GM23338 (cell line): ENCODE results near the gene PTPRN2. TPM values are rescaled to one million over a fixed set of nuclear protein-coding genes. Genes with fewer than 3 reads are reported as not detected.
"Not testable (repeated sequence)": the region's sequence is repeated elsewhere in the genome, so short reads cannot be mapped to it uniquely, and the experiment has no call there.

Experiments used
- ATAC-seq: fragments of 200-7000 bp; cut with Tn5 transposase; 3 replicates; pipeline ENCODE4 v1.9.1; 2020
- DNase-seq: peaks from one replicate; pipeline ENCODE4 v3.0.0-alpha.2; 2015; ENCODE audit warnings: low spot score
- H2AFZ ChIP-seq: fragments of 200-600 bp; sonication (generic); 2 replicates; pipeline ENCODE4 v1.8.0; 2016; ENCODE audit warnings: antibody characterized with exemption, mild to moderate bottlenecking, moderate library complexity
- H3F3A ChIP-seq: fragments of 200-600 bp; sonication (generic); replicated peaks from 2 replicates; pipeline ENCODE4 v1.8.0; 2017; ENCODE audit warnings: antibody characterized with exemption, mixed run types, low read depth
- H3K27ac ChIP-seq: fragments of 200-600 bp; sonication (generic); 2 replicates; pipeline ENCODE4 v1.6.1; 2016; ENCODE audit warnings: low read depth
- H3K27me3 ChIP-seq: fragments of 200-600 bp; sonication (generic); 2 replicates; pipeline ENCODE4 v1.8.0; 2016; ENCODE audit warnings: mild to moderate bottlenecking, mixed run types, moderate library complexity; ENCODE audit not compliant: insufficient read depth
- H3K36me3 ChIP-seq: fragments of 200-600 bp; sonication (generic); 2 replicates; pipeline ENCODE4 v1.8.0; 2016; ENCODE audit warnings: mild to moderate bottlenecking; ENCODE audit not compliant: insufficient read depth
- H3K4me1 ChIP-seq: fragments of 200-600 bp; sonication (generic); 2 replicates; pipeline ENCODE4 v1.8.0; 2016; ENCODE audit warnings: mild to moderate bottlenecking, moderate library complexity; ENCODE audit not compliant: insufficient read depth
- H3K4me2 ChIP-seq: fragments of 200-600 bp; sonication (generic); 2 replicates; pipeline ENCODE4 v1.7.1; 2017; ENCODE audit warnings: mixed run types
- H3K4me3 ChIP-seq: fragments of 200-600 bp; sonication (generic); 2 replicates; pipeline ENCODE4 v1.6.1; 2016; ENCODE audit warnings: mixed run types
- H3K79me2 ChIP-seq: fragments of 200-600 bp; sonication (generic); replicated peaks from 2 replicates; pipeline ENCODE4 v1.8.0; 2017; ENCODE audit warnings: mild to moderate bottlenecking; ENCODE audit not compliant: insufficient read depth
- H3K9me2 ChIP-seq: fragments of 200-600 bp; sonication (generic); 2 replicates; pipeline ENCODE4 v1.8.0; 2017; ENCODE audit not compliant: insufficient read depth
- H4K20me1 ChIP-seq: fragments of 200-600 bp; sonication (generic); replicated peaks from 2 replicates; pipeline ENCODE4 v1.8.0; 2017; ENCODE audit warnings: mild to moderate bottlenecking; ENCODE audit not compliant: insufficient read depth
- H3K27ac Mint-ChIP-seq: 2 replicates; pipeline ENCODE4 v1.8.0; 2020; ENCODE audit warnings: inconsistent platforms, mild to moderate bottlenecking, moderate library complexity, mixed read lengths
- H3K27me3 Mint-ChIP-seq: 3 replicates; pipeline ENCODE4 v1.8.0; 2022; ENCODE audit warnings: low read depth, mild to moderate bottlenecking, moderate library complexity, mixed read lengths, inconsistent platforms; ENCODE audit not compliant: insufficient read depth, poor library complexity
- H3K36me3 Mint-ChIP-seq: 3 replicates; pipeline ENCODE4 v1.8.0; 2021; ENCODE audit warnings: low read depth, mild to moderate bottlenecking, inconsistent platforms, moderate library complexity, mixed read lengths
- H3K4me1 Mint-ChIP-seq: 3 replicates; pipeline ENCODE4 v1.8.0; 2020; ENCODE audit warnings: mild to moderate bottlenecking, inconsistent platforms, mixed read lengths
- H3K4me3 Mint-ChIP-seq: 3 replicates; pipeline ENCODE4 v1.8.0; 2021; ENCODE audit warnings: moderate library complexity, mild to moderate bottlenecking, inconsistent platforms, mixed read lengths
- H3K9me3 Mint-ChIP-seq: 3 replicates; pipeline ENCODE4 v1.8.0; 2020; ENCODE audit warnings: moderate library complexity, mild to moderate bottlenecking, inconsistent platforms, mixed read lengths
- CREB1 ChIP-seq: fragments of 250-450 bp; sonication (Bioruptor Pico); IDR thresholded peaks from 2 replicates; pipeline ENCODE4 v1.5.0; 2020; ENCODE audit warnings: low read depth, mild to moderate bottlenecking, moderate library complexity
- EZH2phosphoT487 ChIP-seq: fragments of 200-600 bp; sonication (generic); IDR thresholded peaks from one replicate; pipeline ENCODE4 v1.8.1; 2018; ENCODE audit warnings: antibody characterized with exemption; ENCODE audit not compliant: unreplicated experiment
- JUNB ChIP-seq: IDR thresholded peaks from one replicate; pipeline ENCODE4 v1.6.1; 2016; ENCODE audit warnings: antibody characterized with exemption; ENCODE audit not compliant: unreplicated experiment
- POLR2AphosphoS5 ChIP-seq: IDR thresholded peaks from 2 replicates; pipeline ENCODE4 v1.6.1; 2016; ENCODE audit warnings: antibody characterized with exemption, low read depth
- STAT1 ChIP-seq: IDR thresholded peaks from one replicate; pipeline ENCODE4 v1.6.1; 2016; ENCODE audit warnings: antibody characterized with exemption; ENCODE audit not compliant: unreplicated experiment
- ZNF114 ChIP-seq: fragments of 250-450 bp; sonication (Bioruptor Pico); IDR thresholded peaks from 2 replicates; pipeline ENCODE4 v1.5.0; 2020; ENCODE audit warnings: mild to moderate bottlenecking, moderate library complexity
- polyA plus RNA-seq: library from polyadenylated mRNA; unstranded; fragments of >200 nt; fragmentation: Nextera tagmentation; extraction: Ambion mirVana; gene quantifications from 2 replicates; pipeline ENCODE4 v1.2.1, GENCODE V29; 2016
- total RNA-seq: library from RNA; depleted of rRNA; stranded (reverse); fragments of >200 nt; shearing (Covaris generic); gene quantifications from 2 replicates; pipeline ENCODE4 v1.2.3, GENCODE V29; 2014
- TF ChIP-seq, protein P1 (sequence below): IDR thresholded peaks from one replicate; pipeline ENCODE4 v1.6.1; 2018; ENCODE audit warnings: antibody characterized with exemption; ENCODE audit not compliant: unreplicated experiment
- TF ChIP-seq, protein P2 (sequence below): fragments of 250-450 bp; sonication (Bioruptor Pico); IDR thresholded peaks from 2 replicates; pipeline ENCODE4 v1.5.0; 2020; ENCODE audit warnings: mild to moderate bottlenecking, moderate library complexity

Gene PTPRN2
- total and polyA plus RNA-seq, 2 experiments from 2014 or later, result 0.87 to 4.0 TPM

DNA sequence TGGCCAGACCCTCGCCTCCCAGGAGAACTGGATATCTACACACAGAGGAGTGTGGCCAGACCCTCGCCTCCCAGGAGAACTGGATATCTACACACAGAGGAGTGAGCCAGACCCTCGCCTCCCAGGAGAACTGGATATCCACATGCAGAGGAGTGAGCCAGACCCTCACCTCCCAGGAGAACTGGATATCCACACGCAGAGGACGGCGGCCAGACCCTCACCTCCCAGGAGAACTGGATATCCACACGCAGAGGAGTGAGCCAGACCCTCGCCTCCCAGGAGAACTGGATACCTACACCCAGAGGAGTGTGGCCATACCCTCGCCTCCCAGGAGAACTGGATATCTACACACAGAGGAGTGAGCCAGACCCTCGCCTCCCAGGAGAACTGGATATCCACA is 862.3 kb downstream of the PTPRN2 start:
- not testable (repeated sequence) for H3K27ac Mint-ChIP-seq, ATAC-seq, H3K27me3 ChIP-seq, H3K4me1 Mint-ChIP-seq, H3K36me3 ChIP-seq, H4K20me1 ChIP-seq, H3K27ac ChIP-seq, DNase-seq, H2AFZ ChIP-seq, H3K9me2 ChIP-seq, H3K4me1 ChIP-seq, H3K4me3 ChIP-seq, H3F3A ChIP-seq, H3K4me3 Mint-ChIP-seq, H3K79me2 ChIP-seq, H3K4me2 ChIP-seq, H3K27me3 Mint-ChIP-seq
- peaks cover 53% of the 10 kb centered on the region for H3K36me3 Mint-ChIP-seq
- H3K9me3 Mint-ChIP-seq, result peaks cover 91% of the 10 kb centered on the region

DNA sequence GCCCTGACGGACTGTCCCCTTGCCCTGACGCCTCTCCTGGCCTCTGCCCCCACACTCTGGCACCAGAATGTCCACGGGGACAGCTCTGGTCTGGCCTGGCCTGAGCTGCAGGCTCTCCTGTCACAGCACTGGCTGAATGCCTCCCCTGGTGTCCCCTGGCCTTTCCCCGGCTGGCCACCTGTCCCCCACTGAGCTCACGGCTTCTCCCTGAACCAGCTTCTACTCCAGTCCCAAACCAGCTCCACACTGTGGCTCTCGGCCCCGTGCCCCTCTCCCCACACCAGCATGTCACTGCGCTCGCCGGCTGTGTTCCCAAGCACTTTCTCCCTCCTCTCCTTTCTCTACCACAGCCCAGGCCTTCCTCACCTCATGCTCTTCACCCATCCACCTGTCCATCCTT is 864.4 kb downstream of the PTPRN2 start:
- DNase-seq, result no peak
- Histone ChIP-seq H4K20me1 (no peaks in the 10 kb centered on the region), H3K9me2 (no peaks in the 10 kb centered on the region), H3K27me3 (no peaks in the 10 kb centered on the region), H3K27ac (no peak overlapping the region), H3K4me2 (no peak overlapping the region), H3K4me1 (no peaks in the 10 kb centered on the region), H3F3A (no peaks in the 10 kb centered on the region), H2AFZ (no peak overlapping the region), H3K4me3 (no peak overlapping the region), H3K36me3 (no peaks in the 10 kb centered on the region), H3K79me2 (no peaks in the 10 kb centered on the region)
- TF ChIP-seq, protein P1, sequence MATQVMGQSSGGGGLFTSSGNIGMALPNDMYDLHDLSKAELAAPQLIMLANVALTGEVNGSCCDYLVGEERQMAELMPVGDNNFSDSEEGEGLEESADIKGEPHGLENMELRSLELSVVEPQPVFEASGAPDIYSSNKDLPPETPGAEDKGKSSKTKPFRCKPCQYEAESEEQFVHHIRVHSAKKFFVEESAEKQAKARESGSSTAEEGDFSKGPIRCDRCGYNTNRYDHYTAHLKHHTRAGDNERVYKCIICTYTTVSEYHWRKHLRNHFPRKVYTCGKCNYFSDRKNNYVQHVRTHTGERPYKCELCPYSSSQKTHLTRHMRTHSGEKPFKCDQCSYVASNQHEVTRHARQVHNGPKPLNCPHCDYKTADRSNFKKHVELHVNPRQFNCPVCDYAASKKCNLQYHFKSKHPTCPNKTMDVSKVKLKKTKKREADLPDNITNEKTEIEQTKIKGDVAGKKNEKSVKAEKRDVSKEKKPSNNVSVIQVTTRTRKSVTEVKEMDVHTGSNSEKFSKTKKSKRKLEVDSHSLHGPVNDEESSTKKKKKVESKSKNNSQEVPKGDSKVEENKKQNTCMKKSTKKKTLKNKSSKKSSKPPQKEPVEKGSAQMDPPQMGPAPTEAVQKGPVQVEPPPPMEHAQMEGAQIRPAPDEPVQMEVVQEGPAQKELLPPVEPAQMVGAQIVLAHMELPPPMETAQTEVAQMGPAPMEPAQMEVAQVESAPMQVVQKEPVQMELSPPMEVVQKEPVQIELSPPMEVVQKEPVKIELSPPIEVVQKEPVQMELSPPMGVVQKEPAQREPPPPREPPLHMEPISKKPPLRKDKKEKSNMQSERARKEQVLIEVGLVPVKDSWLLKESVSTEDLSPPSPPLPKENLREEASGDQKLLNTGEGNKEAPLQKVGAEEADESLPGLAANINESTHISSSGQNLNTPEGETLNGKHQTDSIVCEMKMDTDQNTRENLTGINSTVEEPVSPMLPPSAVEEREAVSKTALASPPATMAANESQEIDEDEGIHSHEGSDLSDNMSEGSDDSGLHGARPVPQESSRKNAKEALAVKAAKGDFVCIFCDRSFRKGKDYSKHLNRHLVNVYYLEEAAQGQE, result no peak
- no peak for TF ChIP-seq POLR2AphosphoS5
- TF ChIP-seq CREB1 (CRISPR knock-in tag), result no peak
- TF ChIP-seq STAT1, result no peak
- no peak for TF ChIP-seq JUNB
- no peak for TF ChIP-seq EZH2phosphoT487
- TF ChIP-seq, protein P2, sequence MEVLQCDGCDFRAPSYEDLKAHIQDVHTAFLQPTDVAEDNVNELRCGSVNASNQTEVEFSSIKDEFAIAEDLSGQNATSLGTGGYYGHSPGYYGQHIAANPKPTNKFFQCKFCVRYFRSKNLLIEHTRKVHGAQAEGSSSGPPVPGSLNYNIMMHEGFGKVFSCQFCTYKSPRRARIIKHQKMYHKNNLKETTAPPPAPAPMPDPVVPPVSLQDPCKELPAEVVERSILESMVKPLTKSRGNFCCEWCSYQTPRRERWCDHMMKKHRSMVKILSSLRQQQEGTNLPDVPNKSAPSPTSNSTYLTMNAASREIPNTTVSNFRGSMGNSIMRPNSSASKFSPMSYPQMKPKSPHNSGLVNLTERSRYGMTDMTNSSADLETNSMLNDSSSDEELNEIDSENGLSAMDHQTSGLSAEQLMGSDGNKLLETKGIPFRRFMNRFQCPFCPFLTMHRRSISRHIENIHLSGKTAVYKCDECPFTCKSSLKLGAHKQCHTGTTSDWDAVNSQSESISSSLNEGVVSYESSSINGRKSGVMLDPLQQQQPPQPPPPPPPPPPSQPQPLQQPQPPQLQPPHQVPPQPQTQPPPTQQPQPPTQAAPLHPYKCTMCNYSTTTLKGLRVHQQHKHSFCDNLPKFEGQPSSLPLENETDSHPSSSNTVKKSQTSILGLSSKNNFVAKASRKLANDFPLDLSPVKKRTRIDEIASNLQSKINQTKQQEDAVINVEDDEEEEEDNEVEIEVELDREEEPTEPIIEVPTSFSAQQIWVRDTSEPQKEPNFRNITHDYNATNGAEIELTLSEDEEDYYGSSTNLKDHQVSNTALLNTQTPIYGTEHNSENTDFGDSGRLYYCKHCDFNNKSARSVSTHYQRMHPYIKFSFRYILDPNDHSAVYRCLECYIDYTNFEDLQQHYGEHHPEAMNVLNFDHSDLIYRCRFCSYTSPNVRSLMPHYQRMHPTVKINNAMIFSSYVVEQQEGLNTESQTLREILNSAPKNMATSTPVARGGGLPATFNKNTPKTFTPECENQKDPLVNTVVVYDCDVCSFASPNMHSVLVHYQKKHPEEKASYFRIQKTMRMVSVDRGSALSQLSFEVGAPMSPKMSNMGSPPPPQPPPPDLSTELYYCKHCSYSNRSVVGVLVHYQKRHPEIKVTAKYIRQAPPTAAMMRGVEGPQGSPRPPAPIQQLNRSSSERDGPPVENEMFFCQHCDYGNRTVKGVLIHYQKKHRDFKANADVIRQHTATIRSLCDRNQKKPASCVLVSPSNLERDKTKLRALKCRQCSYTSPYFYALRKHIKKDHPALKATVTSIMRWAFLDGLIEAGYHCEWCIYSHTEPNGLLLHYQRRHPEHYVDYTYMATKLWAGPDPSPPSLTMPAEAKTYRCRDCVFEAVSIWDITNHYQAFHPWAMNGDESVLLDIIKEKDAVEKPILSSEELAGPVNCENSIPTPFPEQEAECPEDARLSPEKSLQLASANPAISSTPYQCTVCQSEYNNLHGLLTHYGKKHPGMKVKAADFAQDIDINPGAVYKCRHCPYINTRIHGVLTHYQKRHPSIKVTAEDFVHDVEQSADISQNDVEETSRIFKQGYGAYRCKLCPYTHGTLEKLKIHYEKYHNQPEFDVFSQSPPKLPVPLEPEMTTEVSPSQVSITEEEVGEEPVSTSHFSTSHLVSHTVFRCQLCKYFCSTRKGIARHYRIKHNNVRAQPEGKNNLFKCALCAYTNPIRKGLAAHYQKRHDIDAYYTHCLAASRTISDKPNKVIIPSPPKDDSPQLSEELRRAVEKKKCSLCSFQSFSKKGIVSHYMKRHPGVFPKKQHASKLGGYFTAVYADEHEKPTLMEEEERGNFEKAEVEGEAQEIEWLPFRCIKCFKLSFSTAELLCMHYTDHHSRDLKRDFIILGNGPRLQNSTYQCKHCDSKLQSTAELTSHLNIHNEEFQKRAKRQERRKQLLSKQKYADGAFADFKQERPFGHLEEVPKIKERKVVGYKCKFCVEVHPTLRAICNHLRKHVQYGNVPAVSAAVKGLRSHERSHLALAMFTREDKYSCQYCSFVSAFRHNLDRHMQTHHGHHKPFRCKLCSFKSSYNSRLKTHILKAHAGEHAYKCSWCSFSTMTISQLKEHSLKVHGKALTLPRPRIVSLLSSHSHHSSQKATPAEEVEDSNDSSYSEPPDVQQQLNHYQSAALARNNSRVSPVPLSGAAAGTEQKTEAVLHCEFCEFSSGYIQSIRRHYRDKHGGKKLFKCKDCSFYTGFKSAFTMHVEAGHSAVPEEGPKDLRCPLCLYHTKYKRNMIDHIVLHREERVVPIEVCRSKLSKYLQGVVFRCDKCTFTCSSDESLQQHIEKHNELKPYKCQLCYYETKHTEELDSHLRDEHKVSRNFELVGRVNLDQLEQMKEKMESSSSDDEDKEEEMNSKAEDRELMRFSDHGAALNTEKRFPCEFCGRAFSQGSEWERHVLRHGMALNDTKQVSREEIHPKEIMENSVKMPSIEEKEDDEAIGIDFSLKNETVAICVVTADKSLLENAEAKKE (CRISPR knock-in tag), result no peak
- TF ChIP-seq ZNF114 (CRISPR knock-in tag), result no peak
- ATAC-seq, result no peak
- Mint-ChIP-seq H3K27me3 (peaks cover 10% of the 10 kb centered on the region), H3K4me1 (no peaks in the 10 kb centered on the region), H3K36me3 (peaks cover 62% of the 10 kb centered on the region), H3K4me3 (no peak overlapping the region), H3K27ac (no peak overlapping the region), H3K9me3 (peaks cover 93% of the 10 kb centered on the region)
